Smooth muscle cell (in vitro differentiated cells): ENCODE data around the gene NRAP. TPM values are rescaled to one million over a fixed set of nuclear protein-coding genes. Genes with fewer than 3 reads are reported as not detected.

ENCODE experiments used
- DNase-seq: peaks from one replicate; lab custom pipeline; 2025; ENCODE audit not compliant: unreplicated experiment; lab: John Stamatoyannopoulos, UW
- H2AFZ ChIP-seq: fragments of 200-600 bp; sonication (generic); 2 replicates; pipeline ENCODE4 v1.6.0; 2016; ENCODE audit warnings: antibody characterized with exemption, low read depth, mild to moderate bottlenecking
- H3F3A ChIP-seq: fragments of 200-600 bp; sonication (generic); 2 replicates; pipeline ENCODE4 v1.6.0; 2017; ENCODE audit warnings: antibody characterized with exemption, low read depth
- H3K27ac ChIP-seq: fragments of 200-600 bp; sonication (generic); 2 replicates; pipeline ENCODE4 v1.5.1; 2016; ENCODE audit warnings: low read depth, mild to moderate bottlenecking
- H3K27me3 ChIP-seq: fragments of 200-600 bp; sonication (generic); 2 replicates; pipeline ENCODE4 v1.6.1; 2016; ENCODE audit warnings: low read depth, mild to moderate bottlenecking
- H3K36me3 ChIP-seq: fragments of 200-600 bp; sonication (generic); 2 replicates; pipeline ENCODE4 v1.5.1; 2016; ENCODE audit warnings: low read depth
- H3K4me1 ChIP-seq: fragments of 200-600 bp; sonication (generic); 2 replicates; pipeline ENCODE4 v1.5.1; 2016; ENCODE audit warnings: low read depth
- H3K4me2 ChIP-seq: fragments of 200-600 bp; sonication (generic); 2 replicates; pipeline ENCODE4 v1.6.0; 2016; ENCODE audit warnings: mild to moderate bottlenecking
- H3K4me3 ChIP-seq: fragments of 200-600 bp; sonication (generic); 2 replicates; pipeline ENCODE4 v1.5.1; 2016; ENCODE audit warnings: mild to moderate bottlenecking
- H3K79me2 ChIP-seq: fragments of 200-600 bp; sonication (generic); 2 replicates; pipeline ENCODE4 v1.6.0; 2016; ENCODE audit warnings: low read depth, mild to moderate bottlenecking
- H3K9ac ChIP-seq: fragments of 200-600 bp; sonication (generic); 2 replicates; pipeline ENCODE4 v1.6.0; 2016; ENCODE audit warnings: low read depth
- H3K9me3 ChIP-seq: fragments of 200-600 bp; sonication (generic); replicated peaks from 2 replicates; pipeline ENCODE4 v1.5.1; 2016; ENCODE audit warnings: low read depth
- H4K20me1 ChIP-seq: fragments of 200-600 bp; sonication (generic); 2 replicates; pipeline ENCODE4 v1.6.0; 2016; ENCODE audit warnings: low read depth
- WGBS: methylation state at CpG from one replicate; pipeline ENCODE4 v1.1.7; 2016; ENCODE audit warnings: low lambda C conversion rate; 5-methylcytosine and 5-hydroxymethylcytosine counted together
- polyA plus RNA-seq: library from polyadenylated mRNA; unstranded; fragments of >200 nt; fragmentation: Nextera tagmentation; extraction: Ambion mirVana; gene quantifications from 2 replicates; pipeline ENCODE4 v1.2.1, GENCODE V29; 2016
- total RNA-seq: library from RNA; depleted of rRNA; stranded (reverse); fragments of >200 nt; gene quantifications from 2 replicates; pipeline ENCODE4 v1.2.3, GENCODE V29; 2014
- TF ChIP-seq, protein P1 (sequence below): fragments of 200-600 bp; sonication (generic); IDR thresholded peaks from 2 replicates; pipeline ENCODE4 v1.5.1; 2017; ENCODE audit warnings: borderline replicate concordance, mild to moderate bottlenecking, antibody characterized with exemption; ENCODE audit not compliant: insufficient read depth, poor library complexity, severe bottlenecking

The NRAP gene
- total and polyA plus RNA-seq, 2 experiments from 2014 or later: not detected

DNA sequence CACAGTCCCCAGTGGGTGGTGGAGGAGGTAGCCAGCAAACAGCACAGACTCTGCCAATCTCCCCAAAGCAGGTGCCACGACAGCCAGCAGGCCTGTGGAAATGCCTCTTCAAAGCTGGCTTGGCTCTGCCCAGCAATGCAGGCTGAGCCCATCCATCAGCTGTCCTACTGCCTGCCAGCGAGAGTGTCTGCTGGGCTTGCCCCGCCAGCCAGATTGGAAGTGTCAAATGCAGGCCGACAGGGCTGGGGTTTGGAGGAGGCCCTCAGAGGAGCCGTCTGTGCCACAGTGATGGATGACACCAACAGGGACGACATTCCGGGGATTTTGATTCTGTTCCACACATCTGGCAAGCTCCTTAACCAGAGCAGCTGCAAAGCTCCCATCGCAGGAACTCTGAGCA is 94.3 kb downstream of the NRAP start:
- WGBS: 87% methylated on average over 8 of the region's 8 CpGs
- TF ChIP-seq, protein P1, sequence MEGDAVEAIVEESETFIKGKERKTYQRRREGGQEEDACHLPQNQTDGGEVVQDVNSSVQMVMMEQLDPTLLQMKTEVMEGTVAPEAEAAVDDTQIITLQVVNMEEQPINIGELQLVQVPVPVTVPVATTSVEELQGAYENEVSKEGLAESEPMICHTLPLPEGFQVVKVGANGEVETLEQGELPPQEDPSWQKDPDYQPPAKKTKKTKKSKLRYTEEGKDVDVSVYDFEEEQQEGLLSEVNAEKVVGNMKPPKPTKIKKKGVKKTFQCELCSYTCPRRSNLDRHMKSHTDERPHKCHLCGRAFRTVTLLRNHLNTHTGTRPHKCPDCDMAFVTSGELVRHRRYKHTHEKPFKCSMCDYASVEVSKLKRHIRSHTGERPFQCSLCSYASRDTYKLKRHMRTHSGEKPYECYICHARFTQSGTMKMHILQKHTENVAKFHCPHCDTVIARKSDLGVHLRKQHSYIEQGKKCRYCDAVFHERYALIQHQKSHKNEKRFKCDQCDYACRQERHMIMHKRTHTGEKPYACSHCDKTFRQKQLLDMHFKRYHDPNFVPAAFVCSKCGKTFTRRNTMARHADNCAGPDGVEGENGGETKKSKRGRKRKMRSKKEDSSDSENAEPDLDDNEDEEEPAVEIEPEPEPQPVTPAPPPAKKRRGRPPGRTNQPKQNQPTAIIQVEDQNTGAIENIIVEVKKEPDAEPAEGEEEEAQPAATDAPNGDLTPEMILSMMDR: no peak
- no peak for DNase-seq

DNA sequence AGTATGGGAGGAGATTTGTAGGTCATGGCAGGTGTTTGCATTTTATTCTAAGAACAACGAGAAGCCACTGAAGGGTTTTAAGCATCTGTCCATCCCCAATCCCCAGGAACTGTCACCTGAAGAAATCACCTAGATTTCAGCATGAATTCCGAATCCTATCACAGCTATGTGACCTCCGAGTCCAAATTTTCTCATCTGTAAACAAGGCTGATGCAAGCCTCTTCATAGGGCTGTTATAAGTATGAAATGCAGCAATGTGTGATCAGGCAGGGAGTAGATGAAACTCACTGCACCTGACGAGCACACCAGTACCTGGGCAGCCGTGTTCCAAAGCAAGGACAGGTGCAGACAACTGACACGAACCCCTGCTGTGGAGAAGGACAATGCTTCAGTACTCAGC is 97.0 kb downstream of the NRAP start:
- 76% methylated on average over 6 of the region's 6 CpGs for WGBS

More for the DNA sequence above, 94.3 kb downstream of the NRAP start:
- no peak overlapping the region for H3K9ac ChIP-seq
- H3K4me3 ChIP-seq: no peak overlapping the region
- H4K20me1 ChIP-seq: no peaks in the 10 kb centered on the region
- no peak overlapping the region for H2AFZ ChIP-seq
- no peaks in the 10 kb centered on the region for H3K36me3 ChIP-seq
- H3K27me3 ChIP-seq: peaks cover 8% of the 10 kb centered on the region
- H3K4me1 ChIP-seq: no peaks in the 10 kb centered on the region
- H3K27ac ChIP-seq: no peak overlapping the region
- H3K9me3 ChIP-seq: no peaks in the 10 kb centered on the region
- H3K79me2 ChIP-seq: no peaks in the 10 kb centered on the region
- H3K4me2 ChIP-seq: no peak overlapping the region
- H3F3A ChIP-seq: no peaks in the 10 kb centered on the region

DNA sequence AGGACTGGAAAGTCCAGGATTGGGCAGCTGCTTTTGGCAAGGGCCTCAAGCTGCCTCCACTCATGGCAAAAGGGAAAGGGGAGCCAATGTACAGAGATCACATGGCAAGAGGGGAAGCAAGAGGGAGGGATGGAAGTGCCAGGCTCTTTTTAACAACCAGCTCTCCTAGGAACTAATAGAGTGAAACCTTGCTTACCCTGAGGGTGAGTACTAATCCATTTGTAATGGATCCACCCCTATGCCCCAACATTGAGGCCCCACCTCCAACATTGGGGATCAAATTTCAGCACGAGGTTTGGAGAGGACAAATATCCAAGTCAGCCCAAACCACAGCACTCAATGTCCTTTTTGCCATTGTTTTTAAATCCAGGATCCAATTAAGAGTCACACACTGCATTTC is 98.5 kb downstream of the NRAP start:
- TF ChIP-seq, protein P1: no peak
- 8% methylated on average over 1 of the region's 1 CpG for WGBS
- H3K9ac ChIP-seq: no peak overlapping the region
- no peaks in the 10 kb centered on the region for H3K9me3 ChIP-seq
- no peaks in the 10 kb centered on the region for H3F3A ChIP-seq
- no peak overlapping the region for H3K4me2 ChIP-seq
- no peak overlapping the region for H3K27ac ChIP-seq
- no peak overlapping the region for H2AFZ ChIP-seq
- H3K4me3 ChIP-seq: no peak overlapping the region
- no peaks in the 10 kb centered on the region for H3K36me3 ChIP-seq
- peaks cover 3% of the 10 kb centered on the region for H3K4me1 ChIP-seq
- no peak for DNase-seq
- no peaks in the 10 kb centered on the region for H3K79me2 ChIP-seq
- no peaks in the 10 kb centered on the region for H4K20me1 ChIP-seq
- no peaks in the 10 kb centered on the region for H3K27me3 ChIP-seq

More for the DNA sequence above, 97.0 kb downstream of the NRAP start:
- no peak overlapping the region for H3K27ac ChIP-seq
- no peak overlapping the region for H3K4me2 ChIP-seq
- no peak for DNase-seq
- H3K4me3 ChIP-seq: no peak overlapping the region
- H2AFZ ChIP-seq: no peak overlapping the region
- no peaks in the 10 kb centered on the region for H3F3A ChIP-seq
- no peaks in the 10 kb centered on the region for H3K79me2 ChIP-seq
- H3K36me3 ChIP-seq: no peaks in the 10 kb centered on the region
- no peak overlapping the region for H3K9ac ChIP-seq
- H3K27me3 ChIP-seq: no peaks in the 10 kb centered on the region
- TF ChIP-seq, protein P1: no peak
- H3K9me3 ChIP-seq: no peaks in the 10 kb centered on the region
- H4K20me1 ChIP-seq: no peaks in the 10 kb centered on the region
- peaks cover 3% of the 10 kb centered on the region for H3K4me1 ChIP-seq

DNA sequence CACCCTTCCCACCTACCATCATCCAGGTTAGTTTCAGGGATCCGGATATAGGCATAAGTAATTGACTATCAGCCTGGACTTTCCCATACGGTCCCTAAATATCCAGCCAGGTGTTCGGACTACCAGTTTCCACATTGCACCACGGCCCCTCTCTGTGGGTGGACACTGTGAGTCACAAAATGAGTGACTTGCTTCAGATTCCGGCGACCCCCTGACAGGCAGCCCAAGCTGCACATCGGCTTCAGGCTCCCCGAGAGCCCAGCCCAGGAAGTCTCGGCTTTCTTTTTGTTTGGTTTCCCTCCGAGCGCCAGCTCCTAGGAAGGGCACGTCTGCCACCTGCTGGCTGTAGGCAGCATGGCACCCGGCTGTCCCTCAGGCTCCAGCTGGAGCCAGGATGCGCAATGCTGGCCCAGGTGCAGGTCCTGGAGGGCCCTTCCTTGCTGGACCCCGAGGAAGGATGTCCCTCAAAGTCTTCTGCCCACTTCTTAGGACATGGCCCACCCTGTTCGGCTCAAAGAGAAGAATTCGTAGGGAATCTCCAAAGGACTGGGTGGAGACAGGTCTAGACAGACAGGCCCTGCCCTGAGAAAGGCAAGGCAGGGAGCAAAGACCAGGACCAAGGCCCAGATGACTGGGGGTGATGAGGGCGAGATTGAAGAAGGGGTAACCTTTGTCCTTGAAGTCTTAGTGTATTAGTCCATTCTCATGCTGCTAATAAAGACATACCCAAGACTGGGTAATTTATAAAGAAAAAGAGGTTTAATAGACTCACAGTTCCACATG is 100.3 kb downstream of the NRAP start:
- Histone ChIP-seq H3F3A (no peaks in the 10 kb centered on the region), H3K9me3 (no peaks in the 10 kb centered on the region), H3K4me2 (peak overlapping the region; percentile 87), H3K4me1 (peaks cover 3% of the 10 kb centered on the region), H3K4me3 (peak overlapping the region; percentile 53), H3K9ac (no peak overlapping the region), H3K36me3 (no peaks in the 10 kb centered on the region), H3K27ac (no peak overlapping the region), H3K27me3 (peaks cover 14% of the 10 kb centered on the region), H2AFZ (peak overlapping the region; percentile 17), H3K79me2 (no peaks in the 10 kb centered on the region), H4K20me1 (no peaks in the 10 kb centered on the region)
- TF ChIP-seq, protein P1: peak; percentile 94
- 18% methylated on average over 18 of the region's 18 CpGs for WGBS
- peak; percentile 22 for DNase-seq
